ENCODE measurements around the gene ACRBP. TPM values are rescaled to one million over a fixed set of nuclear protein-coding genes. Genes with fewer than 3 reads are reported as not detected.
A peak's percentile ranks its signal among the peaks of the same experiment; 100 is the strongest.

The ACRBP gene
- 10 to 100 TPM; 13.8 to 14.3 TPM for total RNA-seq
- under 1 TPM in 2 of 3 donors, not detected in 1; 0.43 to 0.50 TPM for polyA plus RNA-seq
- total RNA-seq, result 0.76 to 3.6 (median 3.0) reads per million in 6 experiments

DNA sequence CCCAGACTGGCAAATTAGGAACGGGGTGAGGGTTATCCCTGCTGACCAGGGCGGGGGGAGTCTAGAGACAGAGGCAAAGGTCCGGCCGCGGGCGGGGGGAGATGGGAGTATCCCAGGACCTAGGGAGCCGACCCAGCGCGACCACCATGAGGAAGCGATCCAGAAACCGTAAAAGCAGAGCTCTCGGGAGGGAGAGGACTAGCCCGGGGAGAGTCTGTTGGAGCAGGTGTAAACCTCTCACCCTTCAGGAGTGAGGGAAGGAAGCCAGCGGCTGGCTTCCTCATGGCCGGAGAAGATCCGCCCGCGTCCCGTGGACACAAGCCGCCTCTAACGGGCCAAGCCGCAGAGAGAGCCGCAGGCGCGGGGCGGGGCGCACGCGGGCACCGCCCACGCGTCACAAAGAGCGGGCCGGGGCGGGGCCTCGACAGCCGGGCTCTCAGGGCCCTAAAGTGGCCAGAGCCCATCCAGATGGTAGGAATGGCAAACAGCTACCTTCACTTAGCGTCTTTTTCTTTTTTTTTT is at the start of gene ACRBP:
Gene ACRBP (minus strand): TSS at position 350 of the 522 bp plus-strand sequence. CDS start 66 bp downstream, at position 284.
- H3K4me3 Mint-ChIP-seq, result peak within 1 kb of the TSS; percentile 69 to 86 (median 78)
- peaks cover 14 to 45% (median 22%) of the 10 kb centered on the region in 3 donors for H3K36me3 Mint-ChIP-seq
- POLR2A ChIA-PET, result interaction anchor here (0.7 to 5.3 kb wide), 6 partner anchors 12 to 39 kb away, joined by 3 to 30 read pairs (median 4); partner anchors contain the start of gene LPAR5
- H3K9me3 Mint-ChIP-seq, result peaks cover 0 to 17% (median 5%) of the 10 kb centered on the region in 9 donors
- peak; percentile 70 to 91 for ATAC-seq
- peaks cover 13 to 38% (median 25%) of the 10 kb centered on the region in 4 donors for H3K4me1 Mint-ChIP-seq
- DNase-seq, result peak in 5 of 10 donors; percentile 20 to 51 (median 25)
- no peaks in the 10 kb centered on the region for H3K27me3 Mint-ChIP-seq
- H3K27ac Mint-ChIP-seq, result peak within 1 kb of the TSS in 7 of 10 donors; percentile 25 to 87 (median 63)

DNA sequence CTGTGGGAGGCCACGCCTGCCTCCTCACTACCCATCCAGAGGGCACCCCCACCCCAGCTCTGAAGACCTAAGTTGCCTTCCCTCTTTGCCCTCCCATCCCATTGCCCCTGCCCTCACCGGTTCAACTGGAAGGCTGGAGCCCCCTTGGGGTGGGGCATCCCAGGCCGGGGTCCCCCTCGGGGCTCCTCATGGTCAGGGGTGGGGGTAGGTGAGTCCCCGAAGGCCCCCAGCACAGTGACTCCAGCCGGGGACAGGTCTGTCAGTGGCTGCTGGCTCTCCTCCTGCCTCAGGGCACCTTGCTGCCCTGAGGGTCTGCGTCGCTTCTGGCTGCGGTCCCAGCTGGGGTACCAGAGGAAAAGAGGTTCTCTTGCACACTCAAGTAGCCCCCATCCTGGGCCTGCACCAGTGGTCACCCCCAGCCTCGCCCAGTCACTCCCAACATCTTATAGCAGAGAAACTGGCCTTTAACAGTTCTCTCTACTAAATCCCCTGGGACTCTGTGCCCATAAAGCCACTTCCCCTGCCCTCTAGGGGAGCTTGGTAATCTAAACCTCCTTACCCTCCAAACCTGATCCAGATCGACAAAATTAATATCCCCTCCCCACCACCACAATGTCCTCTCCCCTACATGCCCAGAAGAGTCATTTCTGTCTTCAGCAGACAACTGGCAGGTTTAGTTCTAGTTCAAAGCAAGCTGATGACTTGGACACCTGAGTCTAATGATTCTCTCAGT is 48.2 kb upstream of the ACRBP start:
- Mint-ChIP-seq H3K27ac (peak overlapping the region in 2 of 10 donors; percentile 1 to 36), H3K27me3 (peaks cover 0 to 13% (median 7%) of the 10 kb centered on the region in 5 donors), H3K36me3 (no peaks in the 10 kb centered on the region), H3K4me1 (peaks cover 12 to 48% (median 27%) of the 10 kb centered on the region in 4 donors), H3K9me3 (no peaks in the 10 kb centered on the region), H3K4me3 (no peak overlapping the region)
- POLR2A ChIA-PET, result interaction anchor here (0.7 to 1.2 kb wide), 2 partner anchors 64 to 91 kb away, joined by 3 read pairs; no protein-coding TSS in a partner anchor
- ATAC-seq (no peak), DNase-seq (no peak)

GRCh38 chr12:6694701-6695100 is 47.5 kb upstream of the ACRBP start:
- POLR2A ChIA-PET, result interaction anchor here (0.7 kb wide), 1 partner anchor 92 kb away, joined by 3 read pairs; no protein-coding TSS in a partner anchor
- Mint-ChIP-seq H3K4me3 (no peak overlapping the region), H3K4me1 (peaks cover 18 to 56% (median 32%) of the 10 kb centered on the region in 4 donors), H3K27ac (peak overlapping the region in 2 of 10 donors; percentile 77 to 86), H3K27me3 (peaks cover 0 to 11% (median 7%) of the 10 kb centered on the region in 5 donors), H3K9me3 (no peaks in the 10 kb centered on the region), H3K36me3 (no peaks in the 10 kb centered on the region)
- DNase-seq, result no peak
- ATAC-seq, result no peak

GRCh38 chr12:6693832-6694355 is 46.7 kb upstream of the ACRBP start:
- DNase-seq (no peak), ATAC-seq (no peak)
- no peaks in the 10 kb centered on the region for H3K9me3 Mint-ChIP-seq
- no peak overlapping the region for H3K4me3 Mint-ChIP-seq
- H3K27ac Mint-ChIP-seq, result peak overlapping the region in 2 of 10 donors; percentile 28 to 86
- peaks cover 0 to 3% (median 0%) of the 10 kb centered on the region in 5 donors for H3K27me3 Mint-ChIP-seq
- POLR2A ChIA-PET, result interaction anchor here (0.6 to 2.1 kb wide), 3 partner anchors 25 to 66 kb away, joined by 3 to 10 read pairs (median 4); partner anchors contain the start of gene COPS7A
- H3K4me1 Mint-ChIP-seq, result peaks cover 14 to 54% (median 26%) of the 10 kb centered on the region in 4 donors
- H3K36me3 Mint-ChIP-seq, result no peaks in the 10 kb centered on the region

DNA sequence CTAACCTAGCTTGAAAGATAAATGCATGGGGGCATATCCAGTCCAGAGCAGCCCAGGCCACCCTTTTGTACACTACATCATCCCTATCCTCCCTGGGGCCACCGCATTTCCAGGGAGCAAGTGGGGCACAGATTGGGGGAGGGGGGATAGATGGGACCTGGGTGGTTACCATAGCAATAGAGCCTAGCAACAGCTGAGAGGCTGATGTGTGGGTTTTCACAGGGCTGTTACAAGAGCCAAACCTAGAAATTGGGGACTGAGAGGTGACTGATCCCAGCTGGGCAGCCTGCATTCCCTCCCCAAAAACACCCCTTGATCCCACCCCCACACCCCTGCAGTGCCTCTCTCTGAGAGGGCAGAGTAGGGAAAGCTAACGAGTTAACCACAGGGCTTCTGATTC is 45.7 kb upstream of the ACRBP start:
- ATAC-seq, result no peak

GRCh38 chr12:6691473-6691872 is 44.2 kb upstream of the ACRBP start:
- H3K4me3 Mint-ChIP-seq, result peak overlapping the region in 2 of 10 donors; percentile 0 to 53
- H3K27me3 Mint-ChIP-seq, result no peaks in the 10 kb centered on the region
- peaks cover 30 to 59% (median 42%) of the 10 kb centered on the region in 4 donors for H3K4me1 Mint-ChIP-seq
- peak overlapping the region in 2 of 10 donors; percentile 41 to 61 for H3K27ac Mint-ChIP-seq
- peaks cover 0 to 10% (median 1%) of the 10 kb centered on the region in 3 donors for H3K36me3 Mint-ChIP-seq
- H3K9me3 Mint-ChIP-seq, result no peaks in the 10 kb centered on the region
- POLR2A ChIA-PET, result interaction anchor here (0.6 to 3.8 kb wide), 5 partner anchors 9 to 198 kb away, joined by 3 to 142 read pairs (median 4); partner anchors contain the start of genes COPS7A, MRPL51, PIANP and TPI1
- ATAC-seq, result no peak
- DNase-seq, result no peak

More for the DNA sequence above, 45.7 kb upstream of the ACRBP start:
- peak overlapping the region in 2 of 10 donors; percentile 14 to 22 for H3K4me3 Mint-ChIP-seq
- DNase-seq, result no peak
- no peaks in the 10 kb centered on the region for H3K27me3 Mint-ChIP-seq
- peaks cover 0 to 2% (median 0%) of the 10 kb centered on the region in 3 donors for H3K36me3 Mint-ChIP-seq
- peak overlapping the region in 3 of 10 donors; percentile 8 to 86 (median 44) for H3K27ac Mint-ChIP-seq
- H3K9me3 Mint-ChIP-seq, result no peaks in the 10 kb centered on the region
- POLR2A ChIA-PET, result interaction anchor here (0.7 to 2.3 kb wide), 3 partner anchors 14 to 31 kb away, joined by 3 to 10 read pairs (median 8); partner anchors contain the start of gene COPS7A
- H3K4me1 Mint-ChIP-seq, result peaks cover 19 to 55% (median 29%) of the 10 kb centered on the region in 4 donors

DNA sequence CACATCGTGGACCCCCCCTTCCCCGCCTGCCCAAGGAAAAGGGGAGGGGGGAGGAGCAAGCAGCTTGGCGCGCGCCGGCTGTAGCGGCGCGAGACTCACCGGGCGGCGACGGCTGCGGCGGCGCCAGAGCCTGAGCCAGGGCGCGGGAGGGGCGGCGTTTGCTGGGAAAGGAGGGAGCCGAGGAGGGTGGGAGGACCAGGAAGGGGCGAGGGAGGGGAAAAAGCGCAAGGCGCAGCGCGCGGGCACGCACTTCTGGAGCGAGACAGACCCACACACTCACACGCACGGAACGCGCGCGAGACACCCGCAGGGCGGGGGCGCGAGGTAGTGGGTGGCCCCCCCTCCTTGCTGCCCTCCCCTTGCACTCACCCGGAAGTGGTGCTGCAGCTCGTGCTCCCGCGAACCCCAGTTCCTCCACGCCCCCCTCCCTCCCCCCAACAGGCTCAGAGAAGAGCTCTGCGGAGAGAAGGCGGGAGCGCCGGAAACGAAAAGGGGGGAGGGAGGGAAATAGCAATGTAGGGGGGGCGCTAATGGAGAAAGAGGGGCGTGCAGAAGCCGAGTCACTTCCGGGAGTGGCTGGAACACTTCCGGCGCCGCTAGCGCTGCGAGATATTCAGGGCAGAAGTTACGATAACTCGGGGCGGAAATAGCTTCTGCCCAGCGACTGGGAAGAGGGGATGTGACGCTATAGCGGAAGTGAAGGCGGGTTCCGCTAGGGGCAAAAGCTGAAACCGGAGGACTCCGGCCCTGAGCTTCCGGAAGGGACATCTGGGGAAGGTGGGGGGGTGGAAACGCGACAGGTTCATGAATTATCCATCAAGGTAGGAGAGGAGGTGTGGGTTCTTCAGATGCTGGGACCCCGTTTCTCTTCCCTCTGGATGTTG is 42.0 kb upstream of the ACRBP start, which contains the start of gene ZNF384:
Gene ZNF384 (minus strand): TSS at position 377 of the 884 bp plus-strand sequence. CDS start 9,855 bp downstream, outside the sequence.
- DNase-seq, result peak; percentile 85 to 98 (median 96)
- ATAC-seq, result peak; percentile 78 to 83
- no peaks in the 10 kb centered on the region for H3K27me3 Mint-ChIP-seq
- H3K9me3 Mint-ChIP-seq, result no peaks in the 10 kb centered on the region
- peak within 1 kb of the TSS; percentile 81 to 97 (median 92) for H3K4me3 Mint-ChIP-seq
- peaks cover 36 to 67% (median 58%) of the 10 kb centered on the region in 4 donors for H3K4me1 Mint-ChIP-seq
- peak within 1 kb of the TSS; percentile 89 to 99 (median 96) for H3K27ac Mint-ChIP-seq
- H3K36me3 Mint-ChIP-seq, result peaks cover 0 to 29% (median 2%) of the 10 kb centered on the region in 3 donors
- POLR2A ChIA-PET, result interaction anchor here (0.5 to 3.8 kb wide), 57 partner anchors 8 to 1420 kb away, joined by 3 to 142 read pairs (median 5); partner anchors contain the start of genes C12orf57, CDCA3, CHD4 and COPS7A

DNA sequence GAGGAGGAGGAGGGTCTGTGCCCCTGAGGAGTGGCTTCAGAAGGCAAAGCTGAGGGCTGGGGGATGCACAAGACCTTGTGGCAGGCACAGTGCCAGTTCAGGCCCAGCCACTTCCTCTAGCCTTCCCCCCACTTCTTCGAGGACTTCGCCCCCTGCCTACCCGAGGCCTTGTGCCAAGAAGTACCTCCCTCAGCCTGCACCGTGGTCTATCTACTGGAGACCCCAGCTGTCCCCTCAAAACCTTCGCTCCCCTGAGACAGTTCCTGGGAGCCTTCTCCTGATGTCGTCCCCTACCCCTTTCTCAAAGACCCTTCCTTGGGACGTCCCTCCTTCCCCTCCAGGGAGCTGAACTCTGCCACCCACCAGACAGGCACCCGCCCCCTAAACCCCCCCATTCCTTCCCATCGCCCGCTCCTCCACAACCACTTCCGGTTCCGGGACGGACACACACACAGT is 41.3 kb upstream of the ACRBP start:
- H3K9me3 Mint-ChIP-seq, result no peaks in the 10 kb centered on the region
- DNase-seq (peak in 7 of 10 donors; percentile 24 to 78 (median 38)), ATAC-seq (peak; percentile 9)
- peaks cover 0 to 35% (median 2%) of the 10 kb centered on the region in 3 donors for H3K36me3 Mint-ChIP-seq
- POLR2A ChIA-PET, result interaction anchor here (0.6 to 3.8 kb wide), 44 partner anchors 9 to 1420 kb away, joined by 3 to 142 read pairs (median 6); partner anchors contain the start of genes C12orf57, CDCA3, CHD4 and COPS7A
- H3K27ac Mint-ChIP-seq, result peak overlapping the region; percentile 89 to 99 (median 96)
- H3K27me3 Mint-ChIP-seq, result no peaks in the 10 kb centered on the region
- peaks cover 35 to 71% (median 60%) of the 10 kb centered on the region in 4 donors for H3K4me1 Mint-ChIP-seq
- peak overlapping the region; percentile 81 to 97 (median 92) for H3K4me3 Mint-ChIP-seq

DNA sequence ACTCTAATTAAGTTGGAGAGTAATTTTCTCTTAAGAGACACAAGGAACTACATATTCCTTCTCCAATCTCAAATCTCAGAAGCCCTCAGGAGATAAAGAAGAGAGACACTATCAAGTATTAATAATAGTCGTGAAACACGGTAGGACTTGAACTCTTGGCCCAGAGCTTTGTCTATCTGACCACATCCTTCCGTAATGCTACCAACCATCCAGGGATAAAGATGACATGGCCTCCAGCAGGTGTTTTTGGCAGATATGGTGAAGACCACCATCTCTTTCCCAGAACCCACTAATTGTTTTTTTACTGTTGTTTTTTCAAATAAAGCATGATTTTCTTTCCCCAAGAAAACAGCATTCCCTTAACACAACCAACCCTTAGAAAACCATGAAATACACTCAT is 38.6 kb upstream of the ACRBP start:
- Mint-ChIP-seq H3K27ac (peak overlapping the region in 2 of 10 donors; percentile 37 to 99), H3K4me3 (peak overlapping the region in 1 of 10 donors; percentile 11), H3K9me3 (no peaks in the 10 kb centered on the region), H3K4me1 (peaks cover 38 to 76% (median 65%) of the 10 kb centered on the region in 4 donors), H3K36me3 (peaks cover 0 to 60% (median 2%) of the 10 kb centered on the region in 3 donors), H3K27me3 (no peaks in the 10 kb centered on the region)
- POLR2A ChIA-PET, result interaction anchor here (2.3 kb wide), 1 partner anchor 22 kb away, joined by 11 read pairs; no protein-coding TSS in a partner anchor
- no peak for DNase-seq
- no peak for ATAC-seq

DNA sequence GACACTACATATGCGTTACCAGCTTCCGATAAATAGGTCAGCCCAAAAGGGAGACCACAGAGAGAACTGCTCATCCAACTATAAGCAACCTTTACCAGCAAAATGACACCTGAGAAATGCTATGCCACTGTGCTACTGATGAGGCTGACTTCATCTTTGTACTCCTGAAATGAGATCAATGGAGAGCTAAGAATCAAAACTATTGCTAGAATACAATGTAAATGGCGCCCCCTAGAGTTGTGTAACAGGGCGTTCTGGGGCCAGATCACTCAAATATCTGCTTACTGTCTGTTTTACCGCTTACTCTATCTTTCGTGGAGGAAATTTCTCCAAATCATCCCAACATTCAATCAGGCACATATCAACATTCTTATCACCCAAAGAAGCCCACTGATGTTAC is 37.4 kb upstream of the ACRBP start:
- Mint-ChIP-seq H3K27me3 (no peaks in the 10 kb centered on the region), H3K9me3 (no peaks in the 10 kb centered on the region), H3K27ac (peak overlapping the region in 8 of 10 donors; percentile 1 to 79 (median 36)), H3K4me1 (peaks cover 31 to 68% (median 58%) of the 10 kb centered on the region in 4 donors), H3K36me3 (peaks cover 0 to 69% (median 2%) of the 10 kb centered on the region in 3 donors), H3K4me3 (peak overlapping the region in 4 of 10 donors; percentile 27 to 41 (median 37))
- ATAC-seq (no peak), DNase-seq (peak in 7 of 10 donors; percentile 22 to 68 (median 52))
- POLR2A ChIA-PET, result interaction anchor here (0.6 to 2.3 kb wide), 3 partner anchors 9 to 78 kb away, joined by 3 to 11 read pairs (median 3); no protein-coding TSS in a partner anchor

Measured in naive thymus-derived CD8-positive, alpha-beta T cell (primary cell).